HG03066 (cell line): ENCODE results near the gene TAF1.
"Not testable (repeated sequence)": the region's sequence is repeated elsewhere in the genome, so short reads cannot be mapped to it uniquely, and the experiment has no call there.

ENCODE experiments used
- ATAC-seq: cut with Tn5 transposase; IDR thresholded peaks from one replicate; pipeline ENCODE4 v1.9.1; 2021; ENCODE audit warnings: low read depth; ENCODE audit not compliant: unreplicated experiment

The TAF1 gene

GRCh38 chrX:71502080-71502479, 135.9 kb downstream of the TAF1 start:
- ATAC-seq: not testable (repeated sequence)

GRCh38 chrX:71504346-71504745, 138.2 kb downstream of the TAF1 start:
- ATAC-seq: no peak

GRCh38 chrX:71509289-71509688, 143.1 kb downstream of the TAF1 start:
- ATAC-seq: no peak

- no peak for ATAC-seq
These were observed 144.0 kb downstream of the TAF1 start for GRCh38 chrX:71510161-71510560.

- not testable (repeated sequence) for ATAC-seq
These were observed 147.6 kb downstream of the TAF1 start for GRCh38 chrX:71513731-71514130.

- ATAC-seq: peak; percentile 93
These were observed 148.3 kb downstream of the TAF1 start for GRCh38 chrX:71514367-71515037.

- ATAC-seq: no peak
These were observed 148.9 kb downstream of the TAF1 start for GRCh38 chrX:71515038-71515396.
